CMK (cell line): Measurements from ENCODE around the gene FES.

ENCODE experiments used
- DNase-seq: peaks from one replicate; pipeline ENCODE4 v3.0.0-alpha.2; 2010; ENCODE audit warnings: low read depth

Gene FES

GRCh38 chr15:90931575-90931827, 47.2 kb downstream of the FES start:
- no peak for DNase-seq

GRCh38 chr15:90931828-90932659, 47.7 kb downstream of the FES start, which contains the start of gene HDDC3:
Gene HDDC3 (minus strand): TSS chr15:90932549. CDS start chr15:90932540, 9 bp downstream.
- peak; percentile 80 for DNase-seq

- no peak for DNase-seq
Observed at GRCh38 chr15:90932660-90932991, 48.3 kb downstream of the FES start.

- DNase-seq: no peak
Observed at GRCh38 chr15:90933301-90933700, 49.0 kb downstream of the FES start.

- peak; percentile 77 for DNase-seq
Observed at GRCh38 chr15:90934256-90934948, 50.1 kb downstream of the FES start.

GRCh38 chr15:90934949-90935751, 50.8 kb downstream of the FES start, which contains the start of gene UNC45A:
Gene UNC45A (plus strand): TSS chr15:90935285. CDS start chr15:90935325, 40 bp downstream.
- DNase-seq: peak; percentile 78

GRCh38 chr15:90936823-90937222, 52.5 kb downstream of the FES start:
- no peak for DNase-seq

GRCh38 chr15:90938261-90938660, 54.0 kb downstream of the FES start:
- no peak for DNase-seq

GRCh38 chr15:90939756-90940155, 55.5 kb downstream of the FES start:
- no peak for DNase-seq

GRCh38 chr15:90941038-90941437, 56.7 kb downstream of the FES start:
- DNase-seq: no peak

- no peak for DNase-seq
Observed at GRCh38 chr15:90942354-90943120, 58.2 kb downstream of the FES start.

GRCh38 chr15:90945091-90945490, 60.8 kb downstream of the FES start:
- no peak for DNase-seq
